ENCODE data around the gene DCPS. TPM values are rescaled to one million over a fixed set of nuclear protein-coding genes. Genes with fewer than 3 reads are reported as not detected.

Gene DCPS, protein sequence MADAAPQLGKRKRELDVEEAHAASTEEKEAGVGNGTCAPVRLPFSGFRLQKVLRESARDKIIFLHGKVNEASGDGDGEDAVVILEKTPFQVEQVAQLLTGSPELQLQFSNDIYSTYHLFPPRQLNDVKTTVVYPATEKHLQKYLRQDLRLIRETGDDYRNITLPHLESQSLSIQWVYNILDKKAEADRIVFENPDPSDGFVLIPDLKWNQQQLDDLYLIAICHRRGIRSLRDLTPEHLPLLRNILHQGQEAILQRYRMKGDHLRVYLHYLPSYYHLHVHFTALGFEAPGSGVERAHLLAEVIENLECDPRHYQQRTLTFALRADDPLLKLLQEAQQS
- 25.6 TPM for total RNA-seq (2021; ENCODE audit: unreplicated experiment)
- polyA plus RNA-seq (2012) = 32.0 and 34.0 TPM in 2 replicates
- Bru-seq, nascent RNA = percentile 53 among the genes with signal in this experiment
- percentile 57 among the genes with signal in this experiment for BruChase-seq, experiment 1, labeled RNA remaining after a 6-hour chase
- percentile 53 among the genes with signal in this experiment for BruChase-seq, experiment 2, labeled RNA remaining after a 2-hour chase
- long read RNA-seq, transcript DCPS-201 (6 exons, 1,479 nt) = major isoform, 10 of 18 reads
- long read RNA-seq, partial matches to known transcripts = 2 of 18 reads
- long read RNA-seq, other reads (novel, unspliced or antisense) = 6 of 18 reads

DNA sequence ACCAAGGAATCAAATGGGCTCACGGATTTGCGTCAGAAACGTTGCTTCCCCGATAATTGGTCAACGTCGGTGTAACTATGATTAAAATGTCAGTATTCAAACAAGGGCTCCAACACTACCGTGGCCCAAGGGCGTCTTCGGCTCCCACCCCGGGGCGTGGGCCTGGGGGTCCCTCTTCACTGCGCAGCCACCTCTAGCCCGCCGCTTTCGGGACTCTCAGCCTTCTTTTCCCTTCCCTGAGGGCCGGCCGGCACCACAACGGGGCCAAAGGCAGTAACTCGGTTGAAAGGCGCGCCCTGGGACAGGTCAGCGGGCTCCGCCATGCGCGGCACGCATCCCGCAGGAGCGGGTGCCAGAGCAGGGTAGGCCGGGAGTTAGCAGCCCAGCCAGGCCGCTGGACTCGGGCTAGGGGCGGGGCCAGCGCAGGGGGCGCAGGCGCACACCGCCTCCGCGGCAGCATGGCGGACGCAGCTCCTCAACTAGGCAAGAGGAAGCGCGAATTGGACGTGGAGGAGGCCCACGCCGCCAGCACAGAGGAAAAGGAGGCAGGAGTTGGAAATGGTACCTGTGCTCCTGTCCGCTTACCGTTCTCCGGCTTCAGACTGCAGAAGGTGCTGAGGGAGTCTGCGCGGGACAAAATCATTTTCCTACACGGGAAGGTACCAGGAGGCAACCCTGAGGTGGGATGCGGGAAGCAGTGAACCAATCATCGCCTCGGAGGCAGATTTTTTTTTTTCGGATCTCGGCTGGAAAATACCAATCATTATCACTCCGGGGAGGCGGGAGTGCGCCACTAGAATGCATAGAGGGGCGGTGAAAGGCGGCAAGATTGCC, at the start of gene DCPS:
Gene DCPS (plus strand): TSS at position 438 of the 834 bp plus-strand sequence. CDS start 21 bp downstream, at position 459.
- POLR2A ChIA-PET = interaction anchor here (0.5 to 1.0 kb wide), 2 partner anchors 20 to 123 kb away, joined by 3 read pairs; no protein-coding TSS in a partner anchor
- Histone ChIP-seq H3K27ac (ENCODE audit: low read depth, low read length) (peak within 1 kb of the TSS; percentile 92), H3K4me3 (replicated peaks in 1 of 2; ENCODE audit: low read depth in 1 of 2, low read length in 2 of 2) (peak within 1 kb of the TSS; percentile 78 to 80), H3K4me2 (ENCODE audit: low read length) (peak within 1 kb of the TSS; percentile 86), H3K4me1 (ENCODE audit: control insufficient read depth in 1 of 2, insufficient read depth in 2 of 2, low read length in 2 of 2) (peaks cover 11 to 20% of the 10 kb centered on the region in 2 experiments; a peak in 2 of 4 replicates), H3K9me3 (ENCODE audit: control insufficient read depth in 1 of 2, insufficient read depth in 1 of 2, low read depth in 1 of 2, low read length in 2 of 2) (no peaks in the 10 kb centered on the region), H2AFZ (ENCODE audit: low read depth, low read length, poor library complexity, severe bottlenecking) (peak within 1 kb of the TSS; percentile 83), H3K79me2 (ENCODE audit: insufficient read depth, low read length) (peaks cover 16% of the 10 kb centered on the region), H4K20me1 (ENCODE audit: insufficient read depth) (no peaks in the 10 kb centered on the region), H3K9me2 (ENCODE audit: insufficient read depth) (no peaks in the 10 kb centered on the region), H3K9ac (ENCODE audit: low read length) (peak within 1 kb of the TSS; percentile 94), H3K36me3 (ENCODE audit: control insufficient read depth in 1 of 2, insufficient read depth in 2 of 2, low read length in 2 of 2) (no peaks in the 10 kb centered on the region), H3K27me3 (ENCODE audit: insufficient read depth, low read length) (no peaks in the 10 kb centered on the region)
- CTCF ChIA-PET = interaction anchor here (0.7 to 1.0 kb wide), 2 partner anchors 137 to 177 kb away, joined by 3 to 7 read pairs; no protein-coding TSS in a partner anchor
- ATAC-seq (peak; percentile 96), DNase-seq (ENCODE audit: low read depth, low spot score) (peak; percentile 79)
- RAD21 ChIA-PET (ENCODE audit: low non-redundant PET in 1 of 2, low total read pairs in 2 of 2, uncharacterized antibody in 2 of 2, unreplicated experiment in 2 of 2) = no interaction called here
- no TSS peak for BruUV-seq (replicated peaks)
- intact Hi-C loops (cut with micrococcal nuclease) = no loop called here
- TF ChIP-seq SP1 (IDR thresholded peaks at IDR 0.05; ENCODE audit: low read depth) = peak; percentile 59; the same call in 1 of the 2 replicates
- no peak for TF ChIP-seq CEBPB (IDR thresholded peaks at IDR 0.05; ENCODE audit: low read depth)
- peak; percentile 92 for TF ChIP-seq YY1 (IDR thresholded peaks at IDR 0.05; ENCODE audit: extremely low read depth, insufficient replicate concordance, low read depth, low read length)
- TF ChIP-seq ZNF274 (IDR thresholded peaks at IDR 0.05; ENCODE audit: low read depth, low read length) = no peak
- TF ChIP-seq REST (IDR thresholded peaks at IDR 0.05; ENCODE audit: low read depth) = no peak
- TF ChIP-seq, protein P1, sequence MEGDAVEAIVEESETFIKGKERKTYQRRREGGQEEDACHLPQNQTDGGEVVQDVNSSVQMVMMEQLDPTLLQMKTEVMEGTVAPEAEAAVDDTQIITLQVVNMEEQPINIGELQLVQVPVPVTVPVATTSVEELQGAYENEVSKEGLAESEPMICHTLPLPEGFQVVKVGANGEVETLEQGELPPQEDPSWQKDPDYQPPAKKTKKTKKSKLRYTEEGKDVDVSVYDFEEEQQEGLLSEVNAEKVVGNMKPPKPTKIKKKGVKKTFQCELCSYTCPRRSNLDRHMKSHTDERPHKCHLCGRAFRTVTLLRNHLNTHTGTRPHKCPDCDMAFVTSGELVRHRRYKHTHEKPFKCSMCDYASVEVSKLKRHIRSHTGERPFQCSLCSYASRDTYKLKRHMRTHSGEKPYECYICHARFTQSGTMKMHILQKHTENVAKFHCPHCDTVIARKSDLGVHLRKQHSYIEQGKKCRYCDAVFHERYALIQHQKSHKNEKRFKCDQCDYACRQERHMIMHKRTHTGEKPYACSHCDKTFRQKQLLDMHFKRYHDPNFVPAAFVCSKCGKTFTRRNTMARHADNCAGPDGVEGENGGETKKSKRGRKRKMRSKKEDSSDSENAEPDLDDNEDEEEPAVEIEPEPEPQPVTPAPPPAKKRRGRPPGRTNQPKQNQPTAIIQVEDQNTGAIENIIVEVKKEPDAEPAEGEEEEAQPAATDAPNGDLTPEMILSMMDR (IDR thresholded peaks at IDR 0.05 in 2 of 3, conservative IDR thresholded peaks at IDR 0.05 in 1 of 3; ENCODE audit: borderline replicate concordance in 1 of 3, insufficient read depth in 1 of 3, low read depth in 2 of 3, low read length in 2 of 3) = no peak
- TF ChIP-seq, protein P2, sequence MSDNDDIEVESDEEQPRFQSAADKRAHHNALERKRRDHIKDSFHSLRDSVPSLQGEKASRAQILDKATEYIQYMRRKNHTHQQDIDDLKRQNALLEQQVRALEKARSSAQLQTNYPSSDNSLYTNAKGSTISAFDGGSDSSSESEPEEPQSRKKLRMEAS (IDR thresholded peaks at IDR 0.05) = peak; percentile 86
- TF ChIP-seq, protein P3, sequence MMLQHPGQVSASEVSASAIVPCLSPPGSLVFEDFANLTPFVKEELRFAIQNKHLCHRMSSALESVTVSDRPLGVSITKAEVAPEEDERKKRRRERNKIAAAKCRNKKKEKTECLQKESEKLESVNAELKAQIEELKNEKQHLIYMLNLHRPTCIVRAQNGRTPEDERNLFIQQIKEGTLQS (IDR thresholded peaks at IDR 0.05) = no peak; the same call in 1 of the 2 replicates
- TF ChIP-seq EZH2 (IDR thresholded peaks at IDR 0.05) = no peak
- TF ChIP-seq EZH2phosphoT487 (IDR thresholded peaks at IDR 0.05; ENCODE audit: borderline replicate concordance) = no peak
- no peak for TF ChIP-seq RAD21 (IDR thresholded peaks at IDR 0.05; ENCODE audit: low read depth)
- peak; percentile 99 for TF ChIP-seq ZFX (IDR thresholded peaks at IDR 0.05)
- TF ChIP-seq EGR1 (IDR thresholded peaks at IDR 0.05; ENCODE audit: low read depth) = 0 out of 2 replicates have a peak, but pooled peaks have one; percentile 54
- TF ChIP-seq SIN3A (IDR thresholded peaks at IDR 0.05; ENCODE audit: low read depth) = peak; percentile 83
- TF ChIP-seq ELF1 (IDR thresholded peaks at IDR 0.05; ENCODE audit: borderline replicate concordance, low read depth) = no peak
